Fibroblast of skin of left quadriceps (primary cell): Measurements from ENCODE around the gene SMARCD2.
A peak's percentile ranks its signal among the peaks of the same experiment; 100 is the strongest.
"Not testable (repeated sequence)": the region's sequence is repeated elsewhere in the genome, so short reads cannot be mapped to it uniquely, and the experiment has no call there.

ENCODE experiments used
- DNase-seq, 2 experiments: peaks; one replicate each; pipeline ENCODE4 v3.0.0-alpha.2; 2013; ENCODE audit warnings: low read depth in 2 of 2

The SMARCD2 gene

DNA sequence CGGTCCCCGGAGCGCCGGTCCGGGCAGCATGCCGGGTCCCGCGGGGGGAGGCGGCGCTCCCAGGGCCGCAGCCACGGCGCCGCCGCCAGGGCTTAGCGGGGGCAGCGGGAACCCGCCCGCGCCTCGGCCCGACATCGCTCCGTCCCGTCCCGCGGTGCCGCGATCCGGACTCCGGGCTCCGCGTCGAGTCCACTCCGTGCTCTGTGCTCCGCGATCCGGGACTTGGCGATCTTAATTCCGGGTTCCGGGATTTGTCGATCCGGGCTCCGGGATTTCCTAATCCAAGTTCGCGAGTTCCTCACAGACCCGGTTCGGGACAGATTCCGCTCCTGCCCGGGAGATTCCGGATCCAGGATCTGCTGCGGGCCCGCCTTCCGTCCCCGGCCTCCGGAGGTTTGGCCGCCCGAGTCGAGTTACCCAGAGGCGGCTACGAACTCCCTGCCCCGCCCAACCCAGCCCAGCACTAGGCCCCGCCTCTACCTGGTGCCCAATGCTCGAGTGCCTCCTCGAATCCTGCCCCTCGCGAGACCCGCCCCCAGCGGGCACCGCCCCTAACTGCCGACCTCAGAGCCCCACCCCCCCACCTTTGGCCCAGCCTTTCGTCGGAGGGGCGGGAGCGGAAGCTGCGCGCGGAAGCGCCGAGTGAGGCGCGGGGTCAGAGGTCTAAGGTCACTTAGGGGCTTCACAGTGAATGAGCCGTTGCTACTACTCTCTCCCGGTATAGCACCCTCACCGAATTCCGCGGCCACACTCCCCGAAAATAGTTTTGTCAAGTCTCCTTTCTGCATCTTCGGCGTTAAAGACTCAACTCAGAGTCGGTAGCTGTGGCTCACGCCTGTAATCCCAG, at the start of gene SMARCD2:
TSS of gene SMARCD2 (minus strand) at position 146 of the 847 bp plus-strand sequence. CDS start at position 135, 11 bp downstream.
- DNase-seq: peak; percentile 99

- DNase-seq: not testable (repeated sequence)
Measured at GRCh38 chr17:63889026-63889848, 46.8 kb upstream of the SMARCD2 start.

DNA sequence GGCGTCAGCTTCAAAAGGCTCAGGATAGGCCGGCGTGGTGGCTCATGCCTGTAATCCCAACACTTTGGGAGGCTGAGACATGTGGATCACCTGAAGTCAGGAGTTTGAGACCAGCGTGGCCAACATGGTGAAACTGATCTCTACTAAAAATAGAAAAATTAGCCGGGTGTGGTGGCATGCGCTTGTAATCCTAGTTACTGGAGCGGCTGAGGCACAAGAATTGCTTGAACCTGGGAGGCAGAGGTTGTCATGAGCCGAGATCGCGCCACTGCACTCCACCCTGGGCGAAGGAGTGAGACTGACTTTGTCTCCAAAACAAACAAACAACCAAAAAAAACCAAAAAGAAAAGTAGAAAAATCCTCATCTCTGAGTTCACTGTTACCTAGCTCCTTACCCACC, 42.6 kb upstream of the SMARCD2 start:
- DNase-seq: not testable (repeated sequence)

DNA sequence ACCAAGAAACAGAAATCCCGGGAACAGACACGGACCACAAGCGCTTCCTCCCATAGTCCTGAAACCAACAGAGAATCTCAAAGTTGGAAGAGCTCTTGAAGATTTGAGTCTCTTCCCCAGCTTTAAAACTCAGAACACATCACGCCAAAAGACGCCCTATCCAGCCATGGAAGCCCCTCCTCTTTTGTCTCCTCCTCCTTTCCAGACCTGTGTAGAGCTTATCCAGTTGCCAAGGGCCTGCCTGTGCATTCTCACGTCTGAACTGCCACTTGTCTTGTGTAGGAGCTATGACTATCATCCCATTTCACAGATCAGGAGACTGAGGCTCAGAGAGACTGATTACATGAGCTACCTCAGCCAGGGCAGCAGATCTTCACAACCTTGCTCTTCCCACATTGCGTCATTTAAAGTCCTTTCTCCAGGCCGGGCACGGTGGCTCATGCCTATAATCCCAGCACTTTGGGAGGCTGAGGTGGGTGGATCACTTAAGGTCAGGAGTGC, 40.2 kb upstream of the SMARCD2 start:
- not testable (repeated sequence) for DNase-seq

DNA sequence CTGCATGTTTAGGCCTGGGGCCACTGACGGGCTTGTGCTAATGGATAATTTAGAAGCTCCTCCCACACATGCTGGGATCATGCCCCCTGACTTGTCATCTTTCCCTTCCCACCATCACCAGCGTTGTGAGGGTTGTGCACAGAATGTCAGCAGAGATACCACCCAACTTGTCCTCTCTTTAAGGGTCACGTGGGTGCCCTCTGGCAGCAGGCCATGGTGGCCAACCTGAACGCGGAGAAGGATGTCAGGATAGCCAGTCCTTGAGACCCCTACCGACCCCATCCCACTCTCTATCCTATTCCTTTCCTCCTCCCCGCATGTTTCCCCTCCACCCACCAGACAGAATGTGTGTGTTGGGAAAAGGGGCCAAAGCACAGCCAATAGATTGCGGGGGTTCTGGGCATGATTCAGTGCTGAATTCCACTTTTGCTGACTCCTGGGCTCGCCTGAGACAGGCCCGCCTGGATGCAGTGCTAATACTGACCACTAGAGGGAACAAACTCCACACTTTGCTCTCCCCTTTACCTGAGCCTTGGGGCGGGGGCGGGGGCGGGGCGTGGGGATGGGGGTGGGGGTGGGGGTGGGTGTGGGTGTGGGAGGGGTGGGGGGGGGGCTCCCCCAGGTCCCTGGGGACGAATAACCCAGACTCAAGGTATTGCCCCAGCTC, 39.6 kb upstream of the SMARCD2 start, which contains the start of gene GH2:
TSS of gene GH2 (minus strand) at position 10 of the 667 bp plus-strand sequence. CDS start 143 bp downstream, outside the sequence.
- peak in 1 of 2 experiments; percentile 11 for DNase-seq

DNA sequence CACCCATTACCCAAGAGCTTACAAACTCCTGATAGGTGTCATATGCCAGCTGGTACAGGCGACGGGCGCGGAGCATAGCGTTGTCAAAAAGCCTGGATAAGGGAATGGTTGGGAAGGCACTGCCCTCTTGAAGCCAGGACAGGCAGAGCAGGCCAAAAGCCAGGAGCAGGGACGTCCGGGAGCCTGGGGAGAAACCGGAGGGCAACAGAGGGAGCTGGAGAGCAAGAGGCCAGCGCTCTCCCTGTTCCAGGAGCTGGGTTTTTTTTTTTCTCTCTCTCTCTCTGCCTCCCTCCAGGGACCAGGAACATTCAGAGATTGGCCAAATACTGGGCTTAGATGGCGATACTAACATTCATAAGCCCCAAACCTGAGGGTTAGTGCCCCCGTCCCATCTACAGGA, 38.9 kb upstream of the SMARCD2 start:
- not testable (repeated sequence) for DNase-seq

DNA sequence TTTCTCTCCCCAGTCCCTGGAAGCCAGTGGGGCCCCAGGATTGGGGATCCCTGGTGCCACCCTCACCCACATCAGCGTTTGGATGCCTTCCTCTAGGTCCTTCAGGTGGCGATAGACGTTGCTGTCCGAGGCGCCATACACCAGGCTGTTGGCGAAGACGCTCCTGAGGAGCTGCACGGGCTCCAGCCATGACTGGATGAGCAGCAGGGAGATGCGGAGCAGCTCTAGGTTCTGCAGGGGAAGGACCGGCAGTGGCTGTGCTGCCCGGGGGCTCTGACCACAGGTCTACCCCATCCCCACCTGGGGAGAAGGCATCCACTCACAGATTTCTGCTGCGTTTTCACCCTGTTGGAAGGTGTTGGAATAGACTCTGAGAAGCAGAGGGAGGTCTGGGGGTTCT, 38.2 kb upstream of the SMARCD2 start:
- no peak for DNase-seq

- not testable (repeated sequence) for DNase-seq
Measured at GRCh38 chr17:63878413-63878812, 35.9 kb upstream of the SMARCD2 start.

- not testable (repeated sequence) for DNase-seq
Measured at GRCh38 chr17:63874693-63875092, 32.2 kb upstream of the SMARCD2 start.

DNA sequence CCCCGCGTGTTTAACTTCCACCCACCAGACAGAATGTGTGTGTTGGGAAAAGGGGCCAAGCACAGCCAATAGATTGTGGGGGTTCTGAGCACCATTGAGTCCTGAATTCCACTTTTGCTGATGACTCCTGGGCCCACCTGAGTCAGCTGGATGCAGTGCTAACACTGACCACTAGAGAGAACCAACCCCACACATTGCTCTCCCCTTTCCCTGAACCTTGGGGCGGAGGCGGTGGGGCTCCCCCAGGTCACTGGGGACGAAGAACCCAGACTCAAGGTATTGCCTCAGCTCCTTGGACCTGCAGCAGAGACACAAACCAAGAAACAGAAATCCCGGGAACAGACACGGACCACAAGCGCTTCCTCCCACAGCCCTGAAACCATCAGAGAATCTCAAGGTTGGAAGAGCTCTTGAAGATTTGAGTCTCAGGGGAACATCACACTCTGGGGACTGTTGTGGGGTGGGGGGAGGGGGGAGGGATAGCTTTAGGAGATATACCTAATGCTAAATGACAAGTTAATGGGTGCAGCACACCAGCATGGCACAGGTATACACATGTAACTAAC, 31.7 kb upstream of the SMARCD2 start:
- not testable (repeated sequence) for DNase-seq

- not testable (repeated sequence) for DNase-seq
Measured at GRCh38 chr17:63873577-63873976, 31.1 kb upstream of the SMARCD2 start, which contains the start of gene CSH2. Gene CSH2, minus strand, starts transcription at chr17:63873677. Its CDS starts 63 bp downstream, at chr17:63873614.

GRCh38 chr17:63871646-63872365, 29.3 kb upstream of the SMARCD2 start:
- not testable (repeated sequence) for DNase-seq

DNA sequence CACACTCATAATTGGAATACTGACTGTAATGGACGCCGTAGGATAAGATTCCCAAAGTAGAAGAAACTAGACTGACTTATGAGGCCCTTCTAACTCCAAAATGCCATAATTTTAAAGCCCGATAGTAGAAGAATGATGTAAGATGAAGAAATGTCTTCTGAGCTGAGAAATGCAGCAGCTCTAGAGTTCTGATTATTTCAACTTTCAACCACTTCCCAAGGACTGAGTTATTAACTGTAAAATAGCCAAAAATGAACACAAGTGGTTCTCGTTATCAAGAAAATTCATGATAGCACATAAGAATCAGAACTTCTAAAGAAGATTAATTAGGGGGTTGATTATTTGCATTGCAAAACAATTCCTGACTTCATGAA, 27.8 kb upstream of the SMARCD2 start:
- DNase-seq: not testable (repeated sequence)

DNA sequence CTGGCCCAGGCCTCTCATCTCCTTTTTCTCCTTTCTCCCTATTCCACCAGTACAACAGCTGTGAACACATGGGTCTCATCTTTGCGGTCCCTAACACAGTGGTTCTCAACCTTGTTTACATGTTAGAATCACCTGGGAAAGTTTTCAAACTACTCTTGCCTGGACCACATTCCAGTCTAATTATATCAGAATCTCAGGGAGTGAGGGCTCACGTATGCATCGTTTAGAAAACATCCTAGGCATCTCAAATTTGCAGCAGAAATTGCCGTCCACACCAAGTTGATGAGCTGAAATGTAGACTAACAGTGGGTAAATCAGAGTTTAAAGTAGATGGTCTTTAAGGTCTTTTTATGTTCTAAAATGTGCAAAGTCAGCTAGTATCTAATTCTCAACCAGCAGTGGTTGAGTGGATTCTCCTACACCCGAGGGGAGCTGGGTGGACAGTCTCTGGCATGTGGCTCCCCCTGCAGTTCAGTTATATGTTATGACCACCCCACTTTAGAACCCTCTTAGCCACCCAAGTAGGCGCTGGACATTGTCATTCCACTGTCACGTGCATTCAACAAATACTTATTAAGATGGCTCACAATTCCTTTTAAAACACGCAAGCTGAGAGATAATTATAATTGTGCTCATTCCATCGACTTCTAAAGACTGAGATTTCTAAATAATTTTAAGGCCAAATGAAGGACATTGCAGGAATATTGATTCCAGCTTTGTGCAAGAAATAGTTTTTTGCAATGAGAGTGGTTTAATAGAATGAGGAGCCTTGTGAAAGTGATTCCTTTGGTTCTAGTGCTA, 27.2 kb upstream of the SMARCD2 start:
- DNase-seq: peak; percentile 34 to 36

DNA sequence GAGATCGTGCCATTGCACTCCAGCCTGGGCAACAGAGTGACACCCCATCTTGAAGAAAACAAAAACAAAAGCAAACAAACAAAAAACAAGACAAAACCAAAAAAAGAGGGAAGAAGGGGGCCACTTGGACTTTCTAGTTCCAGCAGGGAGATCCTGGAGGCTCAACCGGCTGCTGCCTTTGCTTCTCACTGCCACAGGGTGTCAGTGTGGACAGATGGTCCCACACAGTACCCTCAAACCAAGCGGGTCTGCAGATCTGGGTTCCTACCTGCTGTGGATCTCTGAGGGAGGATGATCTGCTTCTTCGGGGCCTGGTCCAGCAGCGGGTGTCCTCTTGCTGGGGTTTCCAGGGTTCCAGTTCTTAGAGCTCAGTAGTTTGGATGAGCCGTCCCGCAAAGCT, 24.1 kb upstream of the SMARCD2 start:
- DNase-seq: not testable (repeated sequence)

DNA sequence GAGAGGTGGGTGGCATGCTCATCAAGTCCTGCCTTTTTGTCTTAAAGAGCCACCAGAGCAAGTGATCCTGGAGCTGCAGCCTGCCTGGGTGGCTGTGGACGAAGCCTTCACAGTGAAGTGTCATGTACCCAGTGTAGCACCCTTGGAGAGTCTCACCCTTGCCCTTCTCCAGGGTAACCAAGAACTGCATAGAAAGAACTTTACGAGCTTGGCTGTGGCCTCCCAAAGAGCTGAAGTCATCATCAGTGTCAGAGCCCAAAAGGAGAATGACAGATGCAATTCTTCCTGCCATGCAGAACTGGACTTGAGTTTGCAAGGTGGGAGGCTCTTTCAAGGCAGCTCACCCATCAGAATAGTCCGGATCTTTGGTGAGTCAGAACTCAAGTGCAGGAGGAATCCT, 16.8 kb upstream of the SMARCD2 start:
- DNase-seq: no peak

GRCh38 chr17:63856425-63856824, 13.9 kb upstream of the SMARCD2 start:
- DNase-seq: not testable (repeated sequence)

GRCh38 chr17:63855185-63855584, 12.7 kb upstream of the SMARCD2 start:
- no peak for DNase-seq

- no peak for DNase-seq
Measured at GRCh38 chr17:63854709-63855108, 12.2 kb upstream of the SMARCD2 start.

DNA sequence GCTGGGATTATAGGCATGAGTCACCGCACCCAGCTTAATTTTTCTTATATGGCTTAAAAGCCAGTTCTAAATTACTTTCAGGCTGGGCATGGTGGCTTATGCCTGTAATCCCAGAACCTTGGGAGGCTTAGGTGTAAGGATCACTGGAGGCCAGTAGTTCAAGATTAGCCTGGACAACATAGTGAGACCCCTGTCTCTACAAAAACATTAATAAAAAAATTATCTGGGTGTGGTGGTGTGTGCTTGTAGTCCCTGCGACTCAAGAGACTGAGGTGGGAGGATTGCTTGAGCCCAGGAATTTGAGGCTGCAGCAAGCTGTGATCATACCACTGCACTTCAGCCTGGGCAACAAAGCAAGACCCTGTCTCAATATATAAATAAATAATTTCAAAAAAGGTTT, 10.8 kb upstream of the SMARCD2 start:
- no peak for DNase-seq
